ENCODE data around the gene ETFA.

- TF ChIP-seq EZH2 (optimal IDR thresholded peaks at IDR 0.05; ENCODE audit: low read depth, low read length): no peak
- TF ChIP-seq, protein P1, sequence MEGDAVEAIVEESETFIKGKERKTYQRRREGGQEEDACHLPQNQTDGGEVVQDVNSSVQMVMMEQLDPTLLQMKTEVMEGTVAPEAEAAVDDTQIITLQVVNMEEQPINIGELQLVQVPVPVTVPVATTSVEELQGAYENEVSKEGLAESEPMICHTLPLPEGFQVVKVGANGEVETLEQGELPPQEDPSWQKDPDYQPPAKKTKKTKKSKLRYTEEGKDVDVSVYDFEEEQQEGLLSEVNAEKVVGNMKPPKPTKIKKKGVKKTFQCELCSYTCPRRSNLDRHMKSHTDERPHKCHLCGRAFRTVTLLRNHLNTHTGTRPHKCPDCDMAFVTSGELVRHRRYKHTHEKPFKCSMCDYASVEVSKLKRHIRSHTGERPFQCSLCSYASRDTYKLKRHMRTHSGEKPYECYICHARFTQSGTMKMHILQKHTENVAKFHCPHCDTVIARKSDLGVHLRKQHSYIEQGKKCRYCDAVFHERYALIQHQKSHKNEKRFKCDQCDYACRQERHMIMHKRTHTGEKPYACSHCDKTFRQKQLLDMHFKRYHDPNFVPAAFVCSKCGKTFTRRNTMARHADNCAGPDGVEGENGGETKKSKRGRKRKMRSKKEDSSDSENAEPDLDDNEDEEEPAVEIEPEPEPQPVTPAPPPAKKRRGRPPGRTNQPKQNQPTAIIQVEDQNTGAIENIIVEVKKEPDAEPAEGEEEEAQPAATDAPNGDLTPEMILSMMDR (IDR thresholded peaks at IDR 0.05; ENCODE audit: low read length): no peak
- TF ChIP-seq EZH2phosphoT487 (IDR thresholded peaks at IDR 0.05; ENCODE audit: low read length): no peak
These were observed 101.3 kb downstream of the ETFA start for GRCh38 chr15:76209942-76210341.
